Lower leg skin (tissue), 4 donors: ENCODE measurements around the gene VPREB3. TPM values are rescaled to one million over a fixed set of nuclear protein-coding genes. Genes with fewer than 3 reads are reported as not detected.
A peak's percentile ranks its signal among the peaks of the same experiment; 100 is the strongest.

Experiments
- DNase-seq, 2 donors: peaks; one replicate each; pipeline ENCODE4 v3.0.0-alpha.2; 2019; ENCODE audit warnings: low spot score in 2 of 2
- H3K4me3 ChIP-seq: fragments of 200-600 bp; sonication (generic); 2 replicates; pipeline ENCODE4 v1.5.1; 2017; ENCODE audit warnings: mild to moderate bottlenecking, low read depth; ENCODE audit not compliant: poor library complexity, severe bottlenecking
- CTCF ChIP-seq, 3 donors: fragments of 450-650 bp; IDR thresholded peaks; one replicate each; pipeline ENCODE4 v1.5.1; 2016; ENCODE audit warnings: antibody characterized with exemption in 3 of 3, mild to moderate bottlenecking in 3 of 3, moderate library complexity in 2 of 3
- POLR2A ChIP-seq, 2 donors: fragments of 450-650 bp; IDR thresholded peaks; one replicate each; pipeline ENCODE4 v1.6.1; 2016 to 2017; ENCODE audit warnings: antibody characterized with exemption in 2 of 2, mild to moderate bottlenecking in 1 of 2, moderate library complexity in 1 of 2
- WGBS, 2 donors: methylation state at CpG; one replicate each; pipeline ENCODE4 v1.1.5; 2018; 5-methylcytosine and 5-hydroxymethylcytosine counted together
- intact Hi-C: fragments of 100-400 bp; cut with DNase I; formaldehyde crosslinking; loops from one replicate; pipeline ENCODE4 v1.15.0; 2023; ENCODE audit warnings: low total_unique reads
- total RNA-seq, 4 donors: library from RNA; depleted of rRNA; stranded (reverse); fragments of >200 nt; gene quantifications; one replicate each; pipeline ENCODE4 v1.1.0, GENCODE V29; 2016

VPREB3 gene
- total RNA-seq, 4 donors from 2014 or later, result not detected

GRCh38 chr22:23777776-23778576 lies 23.8 kb upstream of the VPREB3 start:
- WGBS, 2 donors, result 81 to 82% methylated on average over 11 of the region's 11 CpGs
- TF ChIP-seq POLR2A (IDR thresholded peaks at IDR 0.05) (no peak), CTCF (IDR thresholded peaks at IDR 0.05) (no peak)

GRCh38 chr22:23775779-23776375 lies 21.7 kb upstream of the VPREB3 start:
- DNase-seq, result no peak
- 75 to 77% methylated on average over 3 of the region's 3 CpGs for WGBS, 2 donors
- intact Hi-C loops, result no loop called here
- TF ChIP-seq CTCF (IDR thresholded peaks at IDR 0.05) (no peak), POLR2A (IDR thresholded peaks at IDR 0.05) (no peak)
- no peak overlapping the region for H3K4me3 ChIP-seq

More at GRCh38 chr22:23777776-23778576, 23.8 kb upstream of the VPREB3 start:
- no peak for DNase-seq
- intact Hi-C loops, result no loop called here
- no peak overlapping the region for H3K4me3 ChIP-seq

GRCh38 chr22:23774922-23775436 lies 20.8 kb upstream of the VPREB3 start:
- no peak for TF ChIP-seq POLR2A (IDR thresholded peaks at IDR 0.05)
- TF ChIP-seq CTCF (IDR thresholded peaks at IDR 0.05), result no peak
- DNase-seq, result no peak
- intact Hi-C loops, result no loop called here
- WGBS, 2 donors, result 68 to 73% methylated on average over 2 of the region's 2 CpGs
- no peak overlapping the region for H3K4me3 ChIP-seq

GRCh38 chr22:23774114-23774921 lies 20.1 kb upstream of the VPREB3 start:
- WGBS, 2 donors, result 74 to 85% methylated on average over 12 of the region's 12 CpGs
- no peak for DNase-seq
- H3K4me3 ChIP-seq, result no peak overlapping the region
- TF ChIP-seq CTCF (IDR thresholded peaks at IDR 0.05) (no peak), POLR2A (IDR thresholded peaks at IDR 0.05) (no peak)
- intact Hi-C loops, result no loop called here

- DNase-seq, result no peak
- TF ChIP-seq POLR2A (IDR thresholded peaks at IDR 0.05) (no peak), CTCF (IDR thresholded peaks at IDR 0.05) (no peak)
- intact Hi-C loops, result no loop called here
- WGBS, 2 donors, result 54 to 68% methylated on average over 7 of the region's 7 CpGs
- peak overlapping the region; percentile 27 for H3K4me3 ChIP-seq
These were observed 19.4 kb upstream of the VPREB3 start for GRCh38 chr22:23773483-23774113.
